HG02678 (cell line): ENCODE results near the gene HS3ST4.

Experiments used
- ATAC-seq: cut with Tn5 transposase; IDR thresholded peaks from one replicate; pipeline ENCODE4 v1.9.1; 2021; ENCODE audit warnings: mild to moderate bottlenecking, moderate library complexity; ENCODE audit not compliant: unreplicated experiment

The HS3ST4 gene

DNA sequence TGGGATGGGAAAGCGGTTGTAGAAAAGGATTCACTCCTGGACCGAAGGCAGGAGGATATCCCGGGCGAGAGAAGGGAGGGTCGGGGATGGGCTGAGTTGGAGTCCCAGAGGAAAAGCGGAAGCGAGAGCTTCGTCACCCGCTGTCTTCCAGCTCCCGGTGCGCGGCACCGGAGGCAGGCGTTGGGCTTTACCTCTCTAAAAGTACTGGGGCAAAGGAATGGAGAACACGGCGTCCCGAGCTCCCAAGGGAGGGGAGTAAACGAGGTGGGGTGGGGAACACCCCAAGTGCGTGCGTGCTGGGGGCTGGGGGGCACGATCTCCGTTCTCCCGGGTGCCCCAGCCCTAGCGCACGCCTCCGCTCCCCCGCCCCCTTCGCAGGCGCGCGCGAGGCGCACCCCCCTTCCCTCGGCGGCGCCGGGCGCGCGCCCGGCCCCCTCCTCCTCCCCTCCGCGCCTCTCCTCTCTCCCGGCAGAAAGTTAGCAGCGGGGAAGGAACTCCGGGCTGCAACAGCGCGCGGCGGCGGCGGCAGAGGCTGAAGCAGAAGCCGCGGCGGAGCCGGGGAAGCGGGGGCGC is at the start of gene HS3ST4:
Gene HS3ST4, plus strand, starts transcription at position 441 of the 573 bp plus-strand sequence.
- ATAC-seq, result no peak

DNA sequence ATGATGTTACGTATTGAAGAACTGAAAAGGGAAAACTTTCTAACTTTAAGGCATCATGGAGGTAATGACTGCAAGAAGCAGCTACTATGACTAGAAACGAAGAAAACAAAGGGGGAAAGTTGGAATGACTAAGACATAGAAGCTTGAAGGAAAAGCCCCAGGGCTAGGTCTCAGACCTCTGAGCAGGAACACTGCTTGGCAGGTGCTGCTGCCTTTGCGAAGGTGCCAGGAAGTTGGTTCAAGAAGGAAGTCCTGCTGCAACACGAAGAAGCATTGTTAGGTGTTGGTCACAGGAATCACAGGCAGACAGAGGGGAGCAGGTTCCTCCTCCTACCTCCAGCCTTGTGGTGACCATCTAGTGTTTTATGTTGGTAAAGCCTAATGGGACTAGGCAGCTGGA is 48.1 kb upstream of the HS3ST4 start:
- ATAC-seq, result no peak

DNA sequence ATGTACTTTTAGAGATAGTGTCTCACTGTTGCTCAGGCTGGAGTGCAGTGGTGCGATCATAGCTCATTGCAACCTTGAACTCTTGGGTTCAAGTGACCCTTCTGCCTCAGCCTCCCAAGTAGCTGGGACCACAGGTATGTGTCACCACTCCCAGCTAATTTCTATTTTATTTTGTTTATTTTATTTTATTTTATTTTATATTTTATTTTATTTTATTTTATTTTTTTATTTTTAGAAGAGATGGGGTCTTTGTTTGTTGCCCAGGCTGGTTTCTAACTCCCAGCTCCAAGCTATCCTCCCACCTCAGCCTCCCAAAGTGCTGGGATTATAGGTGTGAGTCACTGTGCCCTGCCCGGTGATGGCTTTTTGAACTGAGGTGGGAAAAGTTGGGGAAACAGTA is 35.1 kb upstream of the HS3ST4 start:
- no peak for ATAC-seq

DNA sequence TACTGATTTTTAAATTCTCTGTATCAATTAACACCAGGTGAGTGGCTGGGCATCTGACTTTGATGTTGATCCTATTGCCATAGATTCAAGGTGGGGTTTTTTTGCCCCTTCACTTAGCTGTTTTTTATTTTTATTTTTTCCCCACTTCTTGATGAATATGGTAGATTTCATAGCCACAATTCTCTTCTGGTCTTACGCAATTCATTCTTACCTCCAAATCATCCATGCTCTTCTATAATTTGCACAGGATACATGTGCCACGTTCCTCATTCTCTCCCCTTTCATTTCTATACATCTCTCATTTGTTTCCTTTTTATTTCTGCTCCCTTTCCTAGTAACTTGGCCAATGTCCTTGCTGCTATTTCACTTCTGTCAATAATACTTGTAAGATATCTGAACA is 14.9 kb upstream of the HS3ST4 start:
- ATAC-seq, result no peak

DNA sequence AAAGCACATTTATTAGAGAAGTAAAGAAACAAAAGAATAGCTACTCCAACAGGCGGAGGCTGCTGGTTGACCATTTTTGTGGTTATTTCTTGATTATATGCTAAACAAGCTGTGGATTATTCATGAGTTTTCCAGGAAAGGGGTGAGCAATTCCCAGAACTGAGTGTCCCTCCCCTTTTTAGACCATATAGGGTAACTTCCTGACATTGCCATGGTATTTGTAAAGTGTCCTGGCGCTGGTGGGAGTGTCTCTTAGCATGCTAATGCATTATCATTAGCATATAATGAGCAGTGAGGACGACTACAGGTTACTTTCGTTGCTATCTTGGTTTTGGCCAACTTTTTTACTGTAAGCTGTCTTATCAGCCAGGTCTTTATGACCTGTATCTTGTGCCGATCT is 12.2 kb upstream of the HS3ST4 start:
- ATAC-seq, result no peak

DNA sequence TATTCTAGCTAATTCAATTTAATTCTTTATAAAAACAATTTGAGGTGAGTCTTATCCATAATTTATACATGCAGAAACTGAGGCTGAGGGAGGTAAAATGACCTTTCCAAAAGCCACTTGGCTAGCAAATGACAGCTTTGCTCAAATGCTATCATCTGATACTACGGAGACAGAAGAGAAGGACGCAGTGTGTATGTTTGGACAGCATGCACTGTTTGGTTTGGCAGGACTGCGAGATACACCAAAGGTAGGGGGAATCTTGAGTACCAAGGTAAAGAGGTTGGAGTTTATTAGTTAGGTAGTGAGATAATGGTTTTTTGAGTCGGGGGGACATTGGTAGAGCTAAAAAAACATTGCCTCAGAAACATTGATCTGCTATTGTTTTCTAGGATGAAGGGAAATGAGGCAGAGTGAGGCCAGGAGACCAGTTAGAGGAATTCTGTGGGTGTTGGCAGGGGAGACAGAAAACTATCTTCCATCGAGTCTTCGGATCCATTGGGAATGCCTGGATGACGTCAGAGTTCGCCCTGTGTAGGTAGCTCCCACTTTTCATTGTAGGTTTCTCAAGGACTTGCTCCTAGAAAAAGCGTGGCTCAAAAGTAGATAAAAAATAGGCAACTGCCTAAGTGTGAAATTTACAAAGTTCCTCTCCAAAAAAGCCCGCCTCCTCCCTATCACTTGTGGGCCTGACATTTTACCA is 2.5 kb upstream of the HS3ST4 start:
- ATAC-seq, result no peak

DNA sequence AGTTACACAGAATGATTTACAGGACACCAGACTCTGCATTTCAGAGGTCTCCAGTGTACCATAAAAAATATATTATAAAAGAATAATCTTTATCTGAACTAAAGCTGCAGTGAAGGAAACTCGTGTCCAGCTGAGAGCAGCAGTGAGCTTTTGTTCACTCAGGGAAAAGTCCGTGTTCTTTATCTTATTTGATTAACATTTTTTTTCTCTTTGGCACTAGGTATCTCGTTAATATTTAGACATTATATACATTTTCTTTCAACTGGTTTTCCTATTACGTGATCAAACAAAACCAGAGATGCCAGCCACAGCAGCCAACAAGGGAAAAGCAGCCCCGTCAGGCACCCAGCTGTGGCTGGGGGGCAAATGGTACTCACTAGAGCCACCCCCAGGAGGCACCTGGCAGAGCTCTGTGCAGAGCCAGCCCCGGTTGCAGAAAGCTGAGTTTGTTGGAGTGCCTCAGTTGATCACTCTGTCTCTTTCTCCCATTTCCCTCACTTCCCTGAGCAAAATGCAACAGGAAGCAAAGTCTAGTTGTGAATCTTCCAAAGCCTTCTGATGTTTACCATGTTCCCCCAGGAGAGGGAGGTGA is 1.1 kb upstream of the HS3ST4 start:
- ATAC-seq, result no peak

DNA sequence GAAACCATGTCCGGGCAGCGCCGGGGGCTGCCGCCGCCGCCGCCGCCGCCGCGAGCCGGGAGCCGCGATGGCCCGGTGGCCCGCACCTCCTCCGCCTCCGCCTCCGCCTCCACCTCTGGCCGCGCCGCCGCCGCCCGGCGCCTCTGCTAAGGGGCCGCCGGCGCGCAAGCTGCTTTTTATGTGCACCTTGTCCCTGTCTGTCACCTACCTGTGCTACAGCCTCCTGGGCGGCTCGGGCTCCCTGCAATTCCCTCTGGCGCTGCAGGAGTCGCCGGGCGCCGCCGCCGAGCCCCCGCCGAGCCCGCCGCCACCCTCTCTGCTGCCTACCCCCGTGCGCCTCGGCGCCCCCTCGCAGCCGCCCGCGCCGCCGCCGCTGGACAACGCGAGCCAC is 587 bp downstream of the HS3ST4 start:
- no peak for ATAC-seq

DNA sequence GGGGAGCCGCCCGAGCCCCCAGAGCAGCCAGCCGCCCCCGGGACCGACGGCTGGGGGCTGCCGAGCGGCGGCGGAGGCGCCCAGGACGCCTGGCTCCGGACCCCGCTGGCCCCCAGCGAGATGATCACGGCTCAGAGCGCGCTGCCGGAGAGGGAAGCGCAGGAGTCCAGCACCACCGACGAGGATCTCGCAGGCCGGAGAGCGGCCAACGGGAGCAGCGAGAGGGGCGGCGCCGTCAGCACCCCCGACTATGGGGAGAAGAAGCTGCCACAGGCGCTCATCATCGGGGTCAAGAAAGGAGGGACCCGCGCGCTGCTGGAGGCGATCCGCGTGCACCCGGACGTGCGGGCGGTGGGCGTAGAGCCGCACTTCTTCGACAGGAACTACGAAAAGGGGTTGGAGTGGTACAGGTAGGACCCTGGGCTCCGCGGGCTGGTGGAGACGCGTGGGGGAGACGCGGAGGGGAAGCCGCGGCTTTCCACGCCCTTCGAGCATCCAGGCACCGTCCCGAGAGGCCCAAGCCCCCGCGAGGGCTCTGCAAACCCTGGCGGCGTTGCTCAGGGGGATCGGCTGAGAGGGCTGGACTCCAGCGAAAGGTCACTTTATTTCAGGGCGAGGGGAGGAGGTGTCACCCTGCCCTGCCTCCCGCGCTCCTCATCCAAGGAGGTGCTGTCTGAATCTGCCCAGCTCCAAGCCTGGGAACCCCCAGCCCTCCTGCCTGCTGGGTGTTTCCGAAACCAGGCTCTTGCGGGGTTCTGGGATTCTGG is 1.2 kb downstream of the HS3ST4 start:
- ATAC-seq, result no peak

DNA sequence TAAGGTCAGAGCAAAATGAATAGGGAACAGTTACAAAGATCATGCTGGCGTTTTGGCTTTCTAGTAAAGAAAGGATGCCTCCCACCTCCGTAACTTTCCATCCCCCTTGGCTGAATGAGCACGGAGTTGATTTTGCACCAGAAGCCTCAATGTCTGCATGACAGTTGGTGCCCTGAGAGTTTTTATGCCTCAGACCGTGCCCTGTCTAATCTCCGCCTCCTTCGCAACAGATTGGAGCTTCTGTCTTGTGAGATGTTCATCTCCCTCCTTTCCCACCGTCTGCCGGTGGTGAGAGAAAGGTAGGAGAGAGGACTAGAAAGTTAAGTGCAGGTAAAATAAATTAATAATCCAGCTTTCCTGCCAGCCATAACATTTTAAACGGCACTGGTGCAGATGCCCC is 1.9 kb downstream of the HS3ST4 start:
- ATAC-seq, result no peak

DNA sequence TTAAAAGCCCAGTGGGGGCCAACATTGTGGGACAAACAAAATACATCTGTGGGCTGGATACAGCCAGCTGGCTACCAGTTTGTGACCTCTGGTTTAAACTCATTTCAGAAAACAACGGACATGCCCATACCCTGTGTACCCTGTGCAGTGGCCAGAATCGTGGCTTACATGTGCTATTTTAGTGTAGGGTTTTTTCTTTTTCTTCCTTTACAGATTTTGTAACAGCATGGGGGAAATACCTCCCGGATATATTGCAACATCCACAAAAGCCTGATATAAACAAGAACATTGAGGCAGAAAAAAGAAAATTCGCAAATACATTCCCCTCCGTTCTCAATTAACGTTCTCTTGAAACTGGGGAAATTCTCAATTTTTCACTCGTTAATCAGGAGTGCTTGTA is 7.3 kb downstream of the HS3ST4 start:
- ATAC-seq, result no peak

DNA sequence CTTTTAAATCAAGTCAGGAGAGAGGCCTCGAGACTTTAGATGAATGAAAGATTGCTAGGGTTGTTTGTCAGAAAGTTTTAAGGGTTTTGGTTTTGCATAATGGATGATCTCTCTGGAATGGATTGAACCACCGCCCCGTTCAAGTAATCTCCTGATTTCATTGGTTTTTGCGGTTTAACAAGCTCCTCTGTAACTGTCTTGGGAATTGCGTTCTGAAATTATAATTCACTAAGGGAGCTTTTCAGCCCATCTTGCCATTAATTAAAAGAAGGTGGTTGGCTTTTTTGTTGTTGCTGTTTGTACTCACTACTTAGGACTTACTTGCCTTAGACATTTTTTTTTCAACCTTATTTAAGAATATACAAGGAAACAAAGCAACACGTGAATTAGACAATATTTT is 8.8 kb downstream of the HS3ST4 start:
- ATAC-seq, result no peak

DNA sequence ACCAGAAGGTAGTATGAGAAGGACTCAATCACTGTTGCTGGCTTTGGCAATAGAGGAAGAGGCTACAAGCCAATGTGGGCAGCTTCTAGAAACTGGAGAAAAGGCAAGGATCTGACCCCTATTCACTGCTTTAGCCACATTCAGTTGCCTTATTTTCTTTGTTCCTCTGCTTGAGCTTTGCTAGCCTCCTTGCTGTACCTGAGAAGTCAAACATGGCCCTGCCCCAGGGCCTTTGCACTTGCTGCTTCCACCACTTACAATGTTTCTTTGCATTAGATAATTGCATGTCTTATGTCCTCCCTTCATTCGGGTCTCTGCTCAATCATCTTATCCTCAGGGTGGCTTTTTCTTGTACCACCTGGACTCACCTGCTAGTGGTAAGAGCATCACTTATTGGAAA is 15.8 kb downstream of the HS3ST4 start:
- ATAC-seq, result no peak

DNA sequence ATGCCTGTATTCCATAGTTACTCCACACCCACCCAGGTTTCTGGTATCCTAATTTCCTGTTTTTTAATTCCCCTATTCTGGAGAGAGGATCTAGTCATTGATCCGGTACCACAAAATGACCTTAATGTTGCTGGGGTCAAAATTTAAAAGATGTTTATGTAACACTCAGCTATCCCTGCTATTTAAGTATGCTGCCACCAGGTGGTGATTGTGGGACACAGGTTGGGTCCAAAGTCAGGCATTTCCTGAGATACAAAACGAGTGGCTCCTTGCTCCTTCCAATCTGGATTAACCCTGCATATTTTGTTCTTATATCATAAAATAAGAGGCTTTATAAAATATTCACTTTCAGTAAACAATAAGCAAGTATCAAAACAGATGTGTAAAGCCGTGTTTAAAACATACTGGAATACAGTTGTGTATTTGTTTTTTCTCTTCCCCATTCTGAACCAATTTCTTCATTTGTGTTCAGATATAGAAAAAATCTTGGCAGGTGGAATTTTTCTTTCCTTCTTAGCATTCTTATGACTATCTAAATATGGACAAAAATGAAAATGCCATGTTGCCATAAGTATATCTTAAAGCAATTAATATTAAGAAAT is 16.3 kb downstream of the HS3ST4 start:
- ATAC-seq, result no peak

DNA sequence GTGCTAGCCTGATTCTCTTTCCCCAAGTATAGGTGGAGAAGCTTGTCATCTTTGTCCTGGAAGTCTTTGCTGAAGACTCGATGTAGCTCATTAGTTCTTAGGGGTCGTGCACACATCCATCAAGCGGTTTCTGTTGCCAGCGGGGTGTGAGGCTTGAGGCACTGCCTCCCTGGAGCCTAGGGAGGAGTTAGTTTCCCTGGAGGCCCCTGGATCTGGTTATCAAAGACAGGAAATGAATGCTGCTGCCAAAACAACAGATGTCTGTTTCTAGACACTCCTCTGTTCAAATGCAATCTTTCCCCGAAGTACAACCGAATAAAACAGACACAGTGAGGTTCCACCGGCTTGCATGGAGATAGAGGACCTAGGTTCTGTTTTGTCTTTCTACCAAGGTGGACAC is 17.5 kb downstream of the HS3ST4 start:
- no peak for ATAC-seq

DNA sequence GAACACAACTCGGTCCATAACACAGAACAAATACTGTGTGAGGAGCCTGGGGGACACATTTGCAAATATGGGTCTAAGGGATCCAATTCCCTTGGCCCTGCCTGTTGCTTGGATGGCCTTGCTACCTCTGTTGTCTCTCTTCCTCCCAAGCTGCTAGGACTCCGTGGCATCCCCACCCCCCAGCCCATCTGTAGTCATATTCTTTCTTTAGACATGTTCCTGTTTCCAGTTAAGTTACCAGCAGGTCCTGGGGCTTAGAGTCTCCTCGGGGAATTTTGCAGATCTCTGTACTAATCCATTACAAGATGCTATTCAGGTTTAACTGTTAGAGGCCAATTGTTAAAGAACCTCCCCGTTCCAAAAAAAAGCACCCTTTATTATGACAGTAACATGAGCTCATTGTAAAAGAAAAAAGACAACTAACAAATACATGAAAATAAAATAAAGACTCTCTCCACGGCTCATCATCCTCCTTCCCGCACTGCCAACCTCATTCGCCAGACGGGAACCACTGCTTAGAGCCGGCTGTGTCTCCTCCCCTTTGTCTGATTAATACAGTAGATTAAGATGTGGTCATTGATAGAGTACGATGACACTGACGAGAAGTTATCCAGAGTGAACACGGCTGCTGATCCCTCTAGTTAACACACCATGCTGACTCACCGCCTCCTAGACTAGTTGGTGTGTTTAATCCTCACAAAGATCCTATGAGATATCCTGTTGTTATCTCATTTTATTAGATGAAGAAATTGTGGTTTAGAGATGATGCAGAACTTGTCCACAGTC is 22.2 kb downstream of the HS3ST4 start:
- no peak for ATAC-seq

DNA sequence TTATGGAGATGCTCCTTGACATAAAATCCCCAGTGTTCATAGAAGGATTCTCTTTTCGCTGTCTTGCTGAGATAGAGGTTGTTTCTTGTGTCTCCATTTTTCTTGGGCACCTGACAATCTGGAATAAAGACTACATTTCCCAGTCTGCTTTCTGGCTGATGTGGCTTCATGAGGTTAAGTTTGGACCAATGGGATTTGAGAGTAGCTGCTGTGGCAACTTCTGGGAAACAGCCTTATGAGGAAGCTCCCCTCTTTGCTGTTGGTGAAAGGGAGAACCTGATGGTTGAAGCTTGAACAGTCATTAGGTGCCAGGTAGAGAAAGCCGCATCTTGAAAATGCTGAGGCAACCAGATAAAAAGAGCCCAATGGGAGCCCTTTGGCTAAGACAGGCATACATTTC is 24.4 kb downstream of the HS3ST4 start:
- ATAC-seq, result no peak

DNA sequence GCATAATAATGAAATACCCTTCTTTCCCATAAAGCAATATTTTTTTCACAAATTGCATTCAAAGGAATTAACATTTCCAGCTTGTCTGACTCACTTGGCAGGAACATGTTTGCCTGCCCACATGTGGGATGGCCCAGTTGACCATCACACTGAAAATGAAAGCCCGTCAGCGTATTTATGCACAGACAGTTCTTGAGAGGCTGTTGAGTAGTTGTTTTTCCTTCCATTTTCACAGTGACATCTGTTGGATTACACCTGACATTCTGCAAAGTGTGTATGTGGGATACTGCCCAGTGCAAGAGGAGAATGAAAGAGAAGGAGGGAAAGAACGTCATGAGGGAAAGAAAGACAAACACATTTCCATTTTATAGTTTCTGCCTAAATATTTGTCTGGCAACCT is 29.7 kb downstream of the HS3ST4 start:
- no peak for ATAC-seq

DNA sequence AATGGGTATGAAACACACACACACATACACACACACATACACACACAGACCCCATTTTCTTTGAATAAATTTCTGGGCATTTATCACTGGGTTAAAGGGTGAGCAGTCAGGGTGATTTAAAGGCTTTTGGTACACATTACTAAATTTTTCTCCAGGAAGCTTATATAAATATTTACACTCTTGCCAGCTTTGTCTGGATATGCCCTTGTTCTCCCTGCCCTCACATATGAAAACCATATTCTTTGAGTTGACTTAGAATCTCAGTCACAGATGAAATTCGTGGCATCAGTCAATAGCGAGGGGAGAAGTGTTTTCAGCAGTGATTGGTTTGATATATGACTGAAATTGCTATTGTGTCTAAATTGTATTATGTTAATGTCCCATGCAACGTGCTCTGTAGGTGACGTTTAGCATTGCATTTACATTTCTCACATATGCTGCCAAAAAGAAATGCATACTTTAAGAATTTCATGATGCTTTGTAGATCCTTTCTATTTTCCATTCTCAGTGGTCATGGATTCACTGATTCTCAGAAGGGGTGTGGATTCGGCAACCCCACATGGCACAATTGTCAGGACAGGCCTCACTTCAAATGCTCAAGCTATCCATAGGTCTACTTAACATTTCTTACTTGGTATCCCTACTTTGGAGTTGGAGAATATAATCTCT is 34.8 kb downstream of the HS3ST4 start:
- ATAC-seq, result no peak

DNA sequence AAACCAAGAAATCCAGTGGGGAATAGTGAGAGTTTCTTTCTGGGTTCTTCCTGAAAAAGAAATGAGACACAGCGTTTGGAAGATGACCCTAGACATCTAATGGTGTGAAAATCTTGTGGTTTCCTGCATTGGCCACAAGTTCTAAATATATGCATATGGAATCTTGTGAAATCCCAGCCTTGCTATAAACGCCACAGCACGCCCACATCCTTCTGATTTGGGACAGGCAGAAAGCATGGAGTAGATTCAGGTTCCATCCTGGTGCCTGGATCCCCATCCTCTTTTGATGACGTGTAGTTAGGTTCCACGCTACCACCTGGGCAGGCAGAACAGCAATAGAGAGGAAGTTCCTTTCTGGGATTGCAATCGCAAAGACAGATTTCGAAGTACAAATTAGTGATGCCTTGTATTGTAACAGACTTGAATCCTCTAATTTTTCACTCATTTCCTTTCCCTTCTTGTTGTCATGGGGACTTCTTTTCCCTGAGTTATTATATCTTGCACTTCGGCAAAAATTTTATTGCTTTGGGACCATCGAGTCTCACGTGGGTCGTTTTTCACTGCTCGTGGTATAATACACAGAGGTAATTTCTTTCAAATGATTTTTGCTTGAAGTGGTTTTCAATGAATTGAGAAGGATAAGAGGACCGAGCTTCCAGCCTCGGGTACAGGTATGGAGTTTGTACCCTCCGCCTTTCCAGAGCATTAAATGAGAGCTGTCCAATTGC is 37.6 kb downstream of the HS3ST4 start:
- no peak for ATAC-seq
